Measurements from ENCODE around the gene BTBD3. TPM values are rescaled to one million over a fixed set of nuclear protein-coding genes. Genes with fewer than 3 reads are reported as not detected.

BTBD3 gene
- total RNA-seq: 10 to 100 TPM; 20.8 to 21.2 TPM

- peak within 1 kb of the TSS; percentile 52 to 59 for H3K27ac ChIP-seq
- TF ChIP-seq CTCF (IDR thresholded peaks at IDR 0.05): peak in 1 of 2 donors; percentile 16
- peak within 1 kb of the TSS; percentile 21 to 43 for H3K4me3 ChIP-seq
- DNase-seq (ENCODE audit: low spot score): peak; percentile 81
- H3K9me3 ChIP-seq: no peaks in the 10 kb centered on the region
- peaks cover 0 to 48% of the 10 kb centered on the region in 2 donors for H3K4me1 ChIP-seq
- peaks cover under 1% of the 10 kb centered on the region for H3K36me3 ChIP-seq
- H3K27me3 ChIP-seq: no peaks in the 10 kb centered on the region
These were observed at the start of gene BTBD3 for GRCh38 chr20:11917663-11918062. BTBD3 (plus strand) TSS chr20:11917893; CDS start chr20:11918276, 383 bp downstream.

- TF ChIP-seq CTCF (IDR thresholded peaks at IDR 0.05): no peak
- H3K9me3 ChIP-seq: no peaks in the 10 kb centered on the region
- no peak overlapping the region for H3K27ac ChIP-seq
- no peaks in the 10 kb centered on the region for H3K4me1 ChIP-seq
- H3K36me3 ChIP-seq: no peaks in the 10 kb centered on the region
- no peak for DNase-seq (ENCODE audit: low spot score)
- no peak overlapping the region for H3K4me3 ChIP-seq
- no peaks in the 10 kb centered on the region for H3K27me3 ChIP-seq
These were observed 48.1 kb upstream of the BTBD3 start for GRCh38 chr20:11869641-11870040.

- H3K4me1 ChIP-seq: no peaks in the 10 kb centered on the region
- no peak overlapping the region for H3K27ac ChIP-seq
- no peak for DNase-seq (ENCODE audit: low spot score)
- H3K36me3 ChIP-seq: no peaks in the 10 kb centered on the region
- H3K9me3 ChIP-seq: no peaks in the 10 kb centered on the region
- no peak for TF ChIP-seq CTCF (IDR thresholded peaks at IDR 0.05)
- no peak overlapping the region for H3K4me3 ChIP-seq
- no peaks in the 10 kb centered on the region for H3K27me3 ChIP-seq
These were observed 47.3 kb upstream of the BTBD3 start for GRCh38 chr20:11870411-11870810.

GRCh38 chr20:11876555-11876954 is 41.1 kb upstream of the BTBD3 start:
- no peak overlapping the region for H3K4me3 ChIP-seq
- H3K4me1 ChIP-seq: no peaks in the 10 kb centered on the region
- H3K36me3 ChIP-seq: no peaks in the 10 kb centered on the region
- no peak for TF ChIP-seq CTCF (IDR thresholded peaks at IDR 0.05)
- no peaks in the 10 kb centered on the region for H3K9me3 ChIP-seq
- no peaks in the 10 kb centered on the region for H3K27me3 ChIP-seq
- H3K27ac ChIP-seq: no peak overlapping the region
- DNase-seq (ENCODE audit: low spot score): no peak

GRCh38 chr20:11880680-11881079 is 37.0 kb upstream of the BTBD3 start:
- H3K36me3 ChIP-seq: no peaks in the 10 kb centered on the region
- no peak for DNase-seq (ENCODE audit: low spot score)
- H3K27ac ChIP-seq: no peak overlapping the region
- TF ChIP-seq CTCF (IDR thresholded peaks at IDR 0.05): no peak
- no peaks in the 10 kb centered on the region for H3K27me3 ChIP-seq
- no peak overlapping the region for H3K4me3 ChIP-seq
- no peaks in the 10 kb centered on the region for H3K4me1 ChIP-seq
- no peaks in the 10 kb centered on the region for H3K9me3 ChIP-seq

GRCh38 chr20:11881449-11881848 is 36.2 kb upstream of the BTBD3 start:
- Histone ChIP-seq H3K4me3 (no peak overlapping the region), H3K27ac (no peak overlapping the region), H3K36me3 (no peaks in the 10 kb centered on the region), H3K9me3 (no peaks in the 10 kb centered on the region), H3K4me1 (no peaks in the 10 kb centered on the region), H3K27me3 (no peaks in the 10 kb centered on the region)
- no peak for DNase-seq (ENCODE audit: low spot score)
- no peak for TF ChIP-seq CTCF (IDR thresholded peaks at IDR 0.05)
